AG20443 (cell line): ENCODE measurements around the gene TRPC4AP.

Experiments used
- DNase-seq: peaks from one replicate; pipeline ENCODE4 v3.0.0; 2012; ENCODE audit warnings: low spot score, mixed read lengths

TRPC4AP gene

DNA sequence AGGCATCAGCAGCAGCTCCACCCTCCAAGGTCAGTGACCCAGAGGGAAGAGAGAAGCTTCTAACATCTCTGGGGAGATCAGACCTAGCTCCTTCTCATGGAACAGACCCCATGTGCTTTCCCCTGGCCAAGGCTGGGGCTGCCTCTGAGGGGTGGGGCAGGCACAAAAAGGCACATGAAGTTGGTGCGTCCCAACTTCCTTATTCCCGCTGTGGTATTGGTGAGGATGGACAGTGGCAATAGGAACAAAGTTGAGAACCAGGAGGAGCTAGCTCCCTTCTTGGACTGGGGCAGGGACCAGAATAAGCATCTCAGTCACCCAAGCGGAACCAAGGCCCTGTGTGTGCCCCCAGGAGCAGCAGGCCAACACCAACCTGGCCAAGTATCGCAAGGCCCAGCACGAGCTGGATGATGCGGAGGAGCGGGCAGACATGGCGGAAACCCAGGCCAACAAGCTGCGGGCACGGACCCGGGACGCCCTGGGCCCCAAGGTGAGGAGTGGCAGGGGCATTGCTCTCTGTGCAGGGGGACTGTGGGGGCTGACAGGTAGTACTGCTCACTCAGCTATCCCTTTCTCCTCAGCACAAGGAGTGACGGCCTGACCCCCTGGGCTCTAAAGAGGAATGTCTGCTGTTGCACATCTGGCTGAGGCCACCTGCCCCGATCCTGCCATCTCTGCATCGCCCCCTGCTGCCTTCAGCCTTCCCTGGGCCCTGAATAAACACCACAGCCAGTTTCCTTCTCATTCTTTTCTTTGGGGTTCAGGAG is 90.8 kb downstream of the TRPC4AP start:
- DNase-seq: no peak

GRCh38 chr20:35000922-35001595 is 91.5 kb downstream of the TRPC4AP start:
- DNase-seq: no peak

DNA sequence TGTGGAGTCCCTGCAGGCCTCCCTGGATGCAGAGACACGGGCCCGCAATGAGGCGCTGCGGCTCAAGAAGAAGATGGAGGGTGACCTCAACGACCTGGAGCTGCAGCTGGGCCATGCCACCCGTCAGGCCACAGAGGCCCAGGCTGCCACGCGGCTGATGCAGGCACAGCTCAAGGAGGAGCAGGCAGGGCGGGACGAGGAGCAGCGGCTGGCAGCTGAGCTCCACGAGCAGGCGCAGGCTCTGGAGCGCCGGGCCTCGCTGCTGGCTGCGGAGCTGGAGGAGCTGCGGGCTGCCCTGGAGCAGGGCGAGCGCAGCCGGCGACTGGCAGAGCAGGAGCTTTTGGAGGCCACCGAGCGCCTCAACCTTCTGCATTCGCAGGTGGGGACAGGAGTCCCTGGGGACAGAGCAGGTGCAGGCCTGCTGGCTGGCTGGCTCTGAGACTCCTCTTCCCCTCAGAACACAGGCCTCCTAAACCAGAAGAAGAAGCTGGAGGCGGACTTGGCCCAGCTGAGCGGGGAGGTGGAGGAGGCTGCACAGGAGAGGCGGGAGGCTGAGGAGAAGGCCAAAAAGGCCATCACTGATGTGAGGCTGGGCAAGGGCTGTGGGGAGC is 92.2 kb downstream of the TRPC4AP start:
- DNase-seq: no peak

GRCh38 chr20:34999782-35000181 is 92.8 kb downstream of the TRPC4AP start:
- DNase-seq: no peak

GRCh38 chr20:34999021-34999451 is 93.6 kb downstream of the TRPC4AP start:
- no peak for DNase-seq

- DNase-seq: no peak
Measured at GRCh38 chr20:34998331-34998950, 94.2 kb downstream of the TRPC4AP start.

DNA sequence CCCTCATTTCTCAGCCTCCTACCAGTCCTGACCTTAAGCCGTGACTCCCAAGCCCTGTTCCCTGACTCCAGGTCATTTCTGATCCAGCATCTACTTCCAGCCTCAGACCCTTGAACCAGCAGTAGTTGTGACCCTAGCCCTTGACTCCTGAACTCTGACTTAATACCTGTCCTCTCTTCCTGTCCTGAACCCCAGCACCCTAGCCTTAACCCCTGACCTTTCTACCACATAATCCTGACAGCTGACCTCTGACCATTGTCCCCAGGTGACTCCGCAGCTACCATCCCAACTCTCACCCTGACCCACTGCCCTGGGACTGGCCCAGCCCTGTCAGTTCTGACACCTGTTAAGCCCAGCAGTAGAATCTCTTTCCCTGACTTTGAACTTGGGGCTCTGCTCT is 94.8 kb downstream of the TRPC4AP start:
- DNase-seq: no peak

GRCh38 chr20:34997131-34997561 is 95.5 kb downstream of the TRPC4AP start:
- no peak for DNase-seq

DNA sequence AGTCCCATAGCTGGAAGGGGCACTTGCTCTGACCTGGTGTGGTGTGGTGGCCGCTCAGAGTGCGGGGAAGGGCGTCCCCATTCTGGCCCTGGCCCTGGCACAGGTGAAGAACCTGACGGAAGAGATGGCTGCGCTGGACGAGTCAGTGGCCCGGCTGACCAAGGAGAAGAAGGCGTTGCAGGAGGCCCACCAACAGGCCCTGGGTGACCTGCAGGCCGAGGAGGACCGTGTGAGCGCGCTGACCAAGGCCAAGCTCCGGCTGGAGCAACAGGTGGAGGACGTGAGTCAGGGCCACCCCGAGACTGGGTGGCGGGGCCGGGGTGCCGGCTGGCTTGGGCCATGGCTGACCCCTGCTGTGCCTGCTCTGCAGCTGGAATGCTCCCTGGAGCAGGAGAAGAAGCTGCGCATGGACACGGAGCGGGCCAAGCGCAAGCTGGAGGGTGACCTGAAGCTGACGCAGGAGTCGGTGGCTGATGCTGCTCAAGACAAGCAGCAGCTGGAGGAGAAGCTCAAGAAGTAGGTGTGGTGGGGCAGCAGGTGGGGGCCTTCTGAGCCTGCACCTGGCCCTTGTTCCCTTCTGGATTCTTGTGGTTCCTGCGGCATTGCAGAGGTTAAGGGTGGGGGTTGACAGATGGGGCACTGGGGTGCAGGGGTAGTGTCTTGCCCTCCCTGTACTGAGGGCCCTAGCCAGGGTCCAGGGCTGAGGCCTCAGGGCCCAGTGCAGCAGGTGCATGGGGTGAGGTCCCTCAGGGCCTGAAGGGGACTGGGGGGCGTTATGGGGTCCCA is 96.2 kb downstream of the TRPC4AP start:
- no peak for DNase-seq

DNA sequence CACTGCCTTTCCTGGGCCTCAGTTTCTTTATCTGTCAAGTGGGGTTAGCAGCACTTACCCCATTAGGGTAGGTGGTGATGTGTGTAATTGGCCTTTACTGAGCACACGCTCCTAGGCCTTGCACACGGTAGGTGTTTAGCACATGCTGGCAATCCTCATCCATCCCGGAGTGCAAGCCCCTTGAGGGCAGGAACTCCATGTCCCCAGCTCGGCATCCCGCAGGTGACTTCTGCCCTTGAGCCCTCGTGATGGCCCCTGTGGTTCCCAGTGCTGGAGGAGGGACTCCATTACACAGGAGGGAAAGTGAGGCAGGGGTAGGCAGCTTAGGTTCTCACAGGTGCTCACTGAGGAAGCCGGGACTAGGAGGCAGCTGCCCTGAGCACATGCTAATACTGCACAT is 96.9 kb downstream of the TRPC4AP start:
- no peak for DNase-seq

GRCh38 chr20:34995192-34995591 is 97.4 kb downstream of the TRPC4AP start:
- DNase-seq: no peak

DNA sequence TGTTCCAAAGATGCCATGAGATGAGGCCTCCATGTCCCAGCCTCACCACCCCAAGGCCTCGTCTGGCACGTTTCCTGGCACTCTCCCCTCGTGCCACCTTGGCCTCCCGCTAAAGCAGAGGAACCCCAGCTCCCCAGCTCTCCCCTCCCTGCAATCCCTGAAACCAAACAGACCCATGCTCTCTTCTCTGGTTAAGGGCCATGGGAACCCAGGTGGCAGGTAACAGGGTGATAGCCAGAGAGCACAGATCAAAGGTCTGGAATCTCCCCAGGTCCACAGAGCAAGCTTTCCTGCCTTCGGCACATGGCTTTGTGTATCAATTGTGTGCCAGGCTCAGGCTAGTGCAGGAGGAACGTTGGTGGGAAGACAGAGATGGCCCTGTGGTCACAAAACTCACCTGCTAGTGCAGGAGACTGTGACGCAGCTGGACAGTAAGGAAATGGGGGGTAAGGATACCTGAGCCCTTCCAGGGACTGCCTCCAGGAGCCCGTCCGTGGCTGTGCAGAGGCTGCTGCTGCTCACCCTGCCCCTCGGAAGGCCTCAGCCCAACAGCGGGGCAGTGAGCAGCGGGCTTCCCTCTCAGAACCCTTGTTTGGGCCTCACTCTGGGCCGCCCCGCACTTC is 98.0 kb downstream of the TRPC4AP start:
- DNase-seq: no peak

DNA sequence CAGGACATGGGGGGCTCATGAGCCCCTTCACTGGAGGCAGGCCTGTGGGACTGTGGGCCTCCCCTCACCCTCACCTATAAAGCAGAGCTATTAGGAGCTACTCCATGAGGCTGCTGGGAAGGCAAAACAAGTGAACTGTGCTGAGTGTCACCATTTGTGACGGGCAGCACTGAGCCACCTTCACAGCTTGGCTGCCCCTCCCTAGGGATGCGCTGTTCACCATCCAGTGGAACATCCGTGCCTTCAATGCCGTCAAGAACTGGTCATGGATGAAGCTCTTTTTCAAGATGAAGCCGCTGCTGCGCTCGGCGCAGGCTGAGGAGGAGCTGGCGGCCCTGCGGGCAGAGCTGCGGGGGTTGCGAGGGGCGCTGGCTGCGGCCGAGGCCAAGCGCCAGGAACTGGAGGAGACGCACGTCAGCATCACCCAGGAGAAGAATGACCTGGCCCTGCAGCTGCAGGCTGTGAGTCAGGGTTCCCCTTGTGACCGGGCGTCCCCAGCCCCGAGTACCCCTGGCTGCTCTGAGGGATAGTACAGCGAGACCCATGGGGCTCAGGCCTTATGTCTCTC is 98.6 kb downstream of the TRPC4AP start:
- no peak for DNase-seq

DNA sequence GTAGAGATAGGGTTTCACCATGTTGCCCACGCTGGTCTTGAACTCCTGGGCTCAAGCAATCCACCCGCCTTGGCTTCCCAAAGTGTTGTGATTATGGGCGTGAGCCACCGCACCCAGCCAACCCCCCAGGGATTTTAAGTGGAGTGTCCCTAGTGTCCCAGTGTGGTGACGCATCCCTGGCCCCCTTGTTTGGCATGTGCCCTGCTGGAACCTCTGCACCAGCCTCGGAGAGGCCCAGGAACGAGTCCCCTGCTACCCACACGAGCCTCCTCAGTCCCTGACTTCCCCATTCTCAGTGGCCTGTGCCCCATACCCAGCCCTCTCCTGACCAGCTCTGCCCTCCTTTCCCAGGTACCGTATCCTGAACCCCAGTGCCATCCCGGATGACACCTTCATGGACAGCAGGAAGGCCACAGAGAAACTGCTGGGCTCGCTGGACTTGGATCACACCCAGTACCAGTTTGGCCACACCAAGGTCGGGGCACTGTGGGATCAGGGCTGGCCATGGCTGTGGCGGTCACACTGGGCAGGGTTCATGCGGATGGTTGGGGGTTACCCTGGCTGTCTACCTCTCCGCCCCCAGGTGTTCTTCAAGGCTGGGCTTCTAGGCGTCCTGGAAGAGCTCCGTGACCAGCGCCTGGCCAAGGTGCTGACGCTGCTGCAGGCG is 99.7 kb downstream of the TRPC4AP start:
- DNase-seq: no peak

GRCh38 chr20:34990661-34991214 is 101.9 kb downstream of the TRPC4AP start:
- DNase-seq: no peak

DNA sequence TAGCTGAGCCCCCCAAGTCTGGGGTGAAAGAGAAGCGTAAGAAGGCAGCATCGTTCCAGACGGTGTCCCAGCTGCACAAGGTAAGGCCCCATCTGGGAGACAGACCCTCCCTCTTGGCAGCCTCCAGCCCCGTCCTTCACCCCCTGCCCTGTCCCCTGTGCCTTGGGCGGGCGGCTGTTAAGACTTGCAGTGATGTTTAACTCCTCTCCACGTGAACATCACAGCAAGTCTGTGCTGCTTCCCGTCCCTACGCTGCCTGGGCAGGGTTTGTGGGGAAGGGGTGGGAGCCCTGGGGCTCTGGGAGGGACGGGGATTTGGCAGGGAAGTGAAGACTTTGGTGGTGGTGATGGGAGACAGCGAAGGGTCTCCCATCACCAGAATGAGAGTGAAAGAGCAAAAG is 102.4 kb downstream of the TRPC4AP start:
- no peak for DNase-seq

DNA sequence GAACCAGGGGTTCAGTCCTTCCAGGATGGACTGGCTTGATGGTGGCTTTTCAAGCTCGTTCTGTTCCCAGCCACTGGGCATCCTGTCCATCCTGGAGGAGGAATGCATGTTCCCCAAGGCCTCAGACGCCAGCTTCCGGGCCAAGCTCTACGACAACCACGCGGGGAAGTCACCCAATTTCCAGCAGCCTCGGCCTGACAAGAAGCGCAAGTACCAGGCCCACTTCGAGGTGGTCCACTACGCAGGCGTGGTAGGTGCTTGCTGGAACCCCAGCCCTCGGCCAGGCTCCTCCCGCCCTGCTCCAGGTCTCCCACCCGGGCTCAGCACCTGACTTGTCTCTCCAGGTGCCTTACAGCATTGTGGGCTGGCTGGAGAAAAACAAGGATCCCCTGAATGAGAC is 102.9 kb downstream of the TRPC4AP start:
- DNase-seq: no peak

DNA sequence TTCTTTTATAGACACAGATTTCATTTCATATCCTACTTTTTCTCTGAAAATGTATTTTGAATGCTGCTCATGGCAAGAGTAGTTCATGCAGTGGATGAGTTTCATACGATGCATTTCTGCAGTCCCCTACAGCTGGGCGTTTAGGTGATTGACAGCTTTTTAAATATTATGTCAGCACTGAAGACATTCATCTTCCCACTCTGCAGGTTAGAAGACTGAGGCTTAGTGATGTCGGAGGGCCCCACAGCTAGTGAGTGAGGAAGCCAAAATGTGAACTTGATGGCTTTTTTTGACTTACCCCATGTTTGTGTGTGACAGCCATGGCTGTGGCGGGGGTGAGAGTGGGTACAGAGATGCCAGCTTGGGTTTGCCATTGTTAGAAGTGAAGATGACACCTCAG is 103.5 kb downstream of the TRPC4AP start:
- DNase-seq: no peak

- DNase-seq: no peak
Measured at GRCh38 chr20:34988191-34988540, 104.4 kb downstream of the TRPC4AP start.
